CD8-positive, alpha-beta memory T cell (primary cell): ENCODE measurements around the gene CDK10. TPM values are rescaled to one million over a fixed set of nuclear protein-coding genes. Genes with fewer than 3 reads are reported as not detected.
"Not testable (repeated sequence)": the region's sequence is repeated elsewhere in the genome, so short reads cannot be mapped to it uniquely, and the experiment has no call there.

ENCODE experiments used
- CTCF ChIA-PET: fragments of 350-600 bp; sonication (Branson Sonifier 250); formaldehyde crosslinking; loops from one replicate; lab custom pipeline; 2021; ENCODE audit warnings: antibody characterized with exemption; lab: Charles Lee
- POLR2A ChIA-PET: fragments of 350-600 bp; sonication (Branson Sonifier 250); formaldehyde crosslinking; loops from one replicate; lab custom pipeline; 2021; ENCODE audit warnings: antibody characterized with exemption; lab: Charles Lee
- DNase-seq, 5 donors: peaks; one replicate each; pipeline versions ENCODE4 v3.0.0 to v3.0.0-alpha.2; 2020 to 2022; ENCODE audit warnings: mixed read lengths in 1 of 5
- H3K27ac ChIP-seq: one replicate; pipeline ENCODE4 v1.7.0; 2013; ENCODE audit warnings: low read depth, mild to moderate bottlenecking, low read length, moderate library complexity
- H3K27me3 ChIP-seq: 2 replicates; pipeline ENCODE4 v1.7.0; 2013; ENCODE audit warnings: low read length, mild to moderate bottlenecking; ENCODE audit not compliant: insufficient read depth, poor library complexity, severe bottlenecking
- H3K36me3 ChIP-seq: 2 replicates; pipeline ENCODE4 v1.7.0; 2013; ENCODE audit warnings: mild to moderate bottlenecking, low read length, moderate library complexity; ENCODE audit not compliant: insufficient read depth
- H3K4me1 ChIP-seq: 2 replicates; pipeline ENCODE4 v1.7.0; 2013; ENCODE audit warnings: mild to moderate bottlenecking, low read length, moderate library complexity; ENCODE audit not compliant: insufficient read depth
- H3K4me3 ChIP-seq: 2 replicates; pipeline ENCODE4 v1.7.0; 2013; ENCODE audit warnings: mild to moderate bottlenecking, low read length
- H3K9me3 ChIP-seq: 2 replicates; pipeline ENCODE4 v1.7.0; 2013; ENCODE audit warnings: mild to moderate bottlenecking, low read length
- H3K27ac Mint-ChIP-seq, 8 donors: one replicate each; pipeline ENCODE4 v1.8.0; 2020 to 2021; ENCODE audit warnings: mixed read lengths in 8 of 8, mild to moderate bottlenecking in 6 of 8, inconsistent platforms in 3 of 8, moderate library complexity in 3 of 8
- H3K27me3 Mint-ChIP-seq, 2 donors: one replicate each; pipeline ENCODE4 v1.8.0; 2020 to 2021; ENCODE audit warnings: mixed read lengths in 2 of 2, mild to moderate bottlenecking in 1 of 2, moderate library complexity in 1 of 2
- H3K36me3 Mint-ChIP-seq, 3 donors: one replicate each; pipeline ENCODE4 v1.8.0; 2020 to 2021; ENCODE audit warnings: mixed read lengths in 3 of 3, inconsistent platforms in 1 of 3, mild to moderate bottlenecking in 1 of 3
- H3K4me1 Mint-ChIP-seq, 3 donors: one replicate each; pipeline ENCODE4 v1.8.0; 2020 to 2021; ENCODE audit warnings: mixed read lengths in 3 of 3, inconsistent platforms in 1 of 3, mild to moderate bottlenecking in 1 of 3
- H3K4me3 Mint-ChIP-seq, 7 donors: one replicate each; pipeline ENCODE4 v1.8.0; 2020 to 2021; ENCODE audit warnings: mixed read lengths in 7 of 7, mild to moderate bottlenecking in 6 of 7, moderate library complexity in 4 of 7, inconsistent platforms in 2 of 7
- H3K9me3 Mint-ChIP-seq, 5 donors: one replicate each; pipeline ENCODE4 v1.8.0; 2020 to 2022; ENCODE audit warnings: mixed read lengths in 5 of 5, mild to moderate bottlenecking in 3 of 5, moderate library complexity in 2 of 5, inconsistent platforms in 1 of 5
- polyA plus RNA-seq: library from polyadenylated mRNA; unstranded; fragments of 300-500 nt; fragmentation: Illumina TruSeq; gene quantifications from one replicate; pipeline ENCODE4 v1.2.3, GENCODE V29; 2021
- total RNA-seq, 2 experiments: library from RNA; stranded (reverse); gene quantifications; one replicate each; pipeline ENCODE4 v1.2.3, GENCODE V29; 2021

Gene CDK10
- total and polyA plus RNA-seq, 3 experiments from 2014 or later = 31.8 to 79.0 (median 74.8) TPM

- H3K36me3 Mint-ChIP-seq = peaks cover 0 to 25% (median 2%) of the 10 kb centered on the region in 3 donors
- Histone ChIP-seq H3K27me3 (no peaks in the 10 kb centered on the region), H3K4me3 (peak overlapping the region; percentile 88), H3K9me3 (no peaks in the 10 kb centered on the region), H3K4me1 (peaks cover 12% of the 10 kb centered on the region), H3K36me3 (peaks cover 11% of the 10 kb centered on the region), H3K27ac (peak overlapping the region; percentile 78)
- no peaks in the 10 kb centered on the region for H3K27me3 Mint-ChIP-seq
- POLR2A ChIA-PET = interaction anchor here (0.5 to 2.1 kb wide), 4 partner anchors 12 to 338 kb away, joined by 3 to 7 read pairs (median 3); partner anchors contain the start of genes CHMP1A and SPATA33
- H3K9me3 Mint-ChIP-seq = no peaks in the 10 kb centered on the region
- peaks cover 8 to 21% (median 12%) of the 10 kb centered on the region in 3 donors for H3K4me1 Mint-ChIP-seq
- H3K4me3 Mint-ChIP-seq = peak overlapping the region; percentile 80 to 95 (median 84)
- H3K27ac Mint-ChIP-seq = peak overlapping the region; percentile 61 to 85 (median 72)
- CTCF ChIA-PET = interaction anchor here (1.5 to 2.4 kb wide), 2 partner anchors 10 to 12 kb away, joined by 4 to 17 read pairs; no protein-coding TSS in a partner anchor
- DNase-seq = no peak
Measured at GRCh38 chr16:89687092-89687940, 827 bp downstream of the CDK10 start.

GRCh38 chr16:89688395-89688794 is 1.9 kb downstream of the CDK10 start:
- peaks cover 12% of the 10 kb centered on the region for H3K36me3 ChIP-seq
- H3K27me3 ChIP-seq = no peaks in the 10 kb centered on the region
- DNase-seq = no peak
- no peaks in the 10 kb centered on the region for H3K9me3 Mint-ChIP-seq
- H3K4me3 ChIP-seq = no peak overlapping the region
- no peaks in the 10 kb centered on the region for H3K27me3 Mint-ChIP-seq
- peak overlapping the region in 6 of 7 donors; percentile 61 to 92 (median 83) for H3K4me3 Mint-ChIP-seq
- no peaks in the 10 kb centered on the region for H3K9me3 ChIP-seq
- CTCF ChIA-PET = interaction anchor here (2.6 kb wide), 1 partner anchor 12 kb away, joined by 16 read pairs; no protein-coding TSS in a partner anchor
- H3K4me1 ChIP-seq = peaks cover 12% of the 10 kb centered on the region
- peak overlapping the region in 2 of 8 donors; percentile 46 to 60 for H3K27ac Mint-ChIP-seq
- POLR2A ChIA-PET = no interaction called here
- H3K4me1 Mint-ChIP-seq = peaks cover 8 to 21% (median 12%) of the 10 kb centered on the region in 3 donors
- no peak overlapping the region for H3K27ac ChIP-seq
- peaks cover 0 to 33% (median 2%) of the 10 kb centered on the region in 3 donors for H3K36me3 Mint-ChIP-seq

- Histone ChIP-seq H3K9me3 (no peaks in the 10 kb centered on the region), H3K4me3 (no peak overlapping the region), H3K4me1 (peaks cover 12% of the 10 kb centered on the region), H3K27me3 (no peaks in the 10 kb centered on the region), H3K27ac (no peak overlapping the region), H3K36me3 (peaks cover 15% of the 10 kb centered on the region)
- ChIA-PET POLR2A (no interaction called here), CTCF (interaction anchor here (2.6 kb wide), 1 partner anchor 11 kb away, joined by 16 read pairs; no protein-coding TSS in a partner anchor)
- DNase-seq = no peak
- Mint-ChIP-seq H3K27ac (no peak overlapping the region), H3K9me3 (no peaks in the 10 kb centered on the region), H3K4me1 (peaks cover 8 to 21% (median 12%) of the 10 kb centered on the region in 3 donors), H3K27me3 (no peaks in the 10 kb centered on the region), H3K4me3 (no peak overlapping the region), H3K36me3 (peaks cover 0 to 41% (median 2%) of the 10 kb centered on the region in 3 donors)
Measured at GRCh38 chr16:89689142-89689541, 2.7 kb downstream of the CDK10 start.

- POLR2A ChIA-PET = not testable (repeated sequence)
- peaks cover 15% of the 10 kb centered on the region for H3K36me3 ChIP-seq
Measured at GRCh38 chr16:89689621-89690020, 3.1 kb downstream of the CDK10 start.

GRCh38 chr16:89690392-89690901 is 4.0 kb downstream of the CDK10 start:
- Histone ChIP-seq H3K4me1 (peaks cover 12% of the 10 kb centered on the region), H3K36me3 (peaks cover 15% of the 10 kb centered on the region), H3K27me3 (no peaks in the 10 kb centered on the region), H3K27ac (no peak overlapping the region), H3K4me3 (no peak overlapping the region), H3K9me3 (no peaks in the 10 kb centered on the region)
- no peak for DNase-seq
- POLR2A ChIA-PET = no interaction called here
- CTCF ChIA-PET = interaction anchor here (2.6 kb wide), 1 partner anchor 10 kb away, joined by 16 read pairs; no protein-coding TSS in a partner anchor
- H3K36me3 Mint-ChIP-seq = peaks cover 0 to 49% (median 2%) of the 10 kb centered on the region in 3 donors
- H3K27me3 Mint-ChIP-seq = no peaks in the 10 kb centered on the region
- H3K4me1 Mint-ChIP-seq = peaks cover 8 to 24% (median 12%) of the 10 kb centered on the region in 3 donors
- H3K9me3 Mint-ChIP-seq = no peaks in the 10 kb centered on the region
- H3K4me3 Mint-ChIP-seq = peak overlapping the region in 1 of 7 donors; percentile 24
- H3K27ac Mint-ChIP-seq = peak overlapping the region in 1 of 8 donors; percentile 69

More at GRCh38 chr16:89689621-89690020, 3.1 kb downstream of the CDK10 start:
- not testable (repeated sequence) for DNase-seq, H3K9me3 ChIP-seq, H3K4me3 Mint-ChIP-seq, H3K27ac Mint-ChIP-seq, H3K27me3 ChIP-seq, H3K27me3 Mint-ChIP-seq, H3K4me3 ChIP-seq, H3K27ac ChIP-seq, H3K9me3 Mint-ChIP-seq
- Mint-ChIP-seq H3K4me1 (peaks cover 8 to 21% (median 12%) of the 10 kb centered on the region in 3 donors), H3K36me3 (peaks cover 0 to 41% (median 2%) of the 10 kb centered on the region in 3 donors)
- CTCF ChIA-PET = interaction anchor here (2.6 kb wide), 1 partner anchor 10 kb away, joined by 16 read pairs; no protein-coding TSS in a partner anchor
- peaks cover 12% of the 10 kb centered on the region for H3K4me1 ChIP-seq

GRCh38 chr16:89691231-89691985 is 4.9 kb downstream of the CDK10 start:
- DNase-seq = no peak
- no peak overlapping the region for H3K27ac ChIP-seq
- no peaks in the 10 kb centered on the region for H3K27me3 Mint-ChIP-seq
- no peaks in the 10 kb centered on the region for H3K9me3 Mint-ChIP-seq
- peaks cover 9 to 28% (median 15%) of the 10 kb centered on the region in 3 donors for H3K4me1 Mint-ChIP-seq
- H3K4me3 Mint-ChIP-seq = peak overlapping the region in 1 of 7 donors; percentile 66
- H3K27ac Mint-ChIP-seq = no peak overlapping the region
- H3K36me3 Mint-ChIP-seq = peaks cover 0 to 50% (median 2%) of the 10 kb centered on the region in 3 donors
- no peak overlapping the region for H3K4me3 ChIP-seq
- CTCF ChIA-PET = interaction anchor here (1.3 kb wide), 1 partner anchor 9 kb away, joined by 3 read pairs; no protein-coding TSS in a partner anchor
- no peaks in the 10 kb centered on the region for H3K9me3 ChIP-seq
- peaks cover 15% of the 10 kb centered on the region for H3K36me3 ChIP-seq
- H3K27me3 ChIP-seq = no peaks in the 10 kb centered on the region
- H3K4me1 ChIP-seq = peaks cover 16% of the 10 kb centered on the region
- POLR2A ChIA-PET = no interaction called here

- ChIA-PET CTCF (interaction anchor here (1.3 kb wide), 1 partner anchor 8 kb away, joined by 3 read pairs; no protein-coding TSS in a partner anchor), POLR2A (no interaction called here)
- Histone ChIP-seq H3K27ac (no peak overlapping the region), H3K4me3 (no peak overlapping the region), H3K4me1 (peaks cover 22% of the 10 kb centered on the region), H3K27me3 (no peaks in the 10 kb centered on the region), H3K36me3 (peaks cover 15% of the 10 kb centered on the region), H3K9me3 (no peaks in the 10 kb centered on the region)
- peaks cover 12 to 30% (median 20%) of the 10 kb centered on the region in 3 donors for H3K4me1 Mint-ChIP-seq
- no peaks in the 10 kb centered on the region for H3K27me3 Mint-ChIP-seq
- peaks cover 0 to 48% (median 2%) of the 10 kb centered on the region in 3 donors for H3K36me3 Mint-ChIP-seq
- DNase-seq = no peak
- H3K4me3 Mint-ChIP-seq = peak overlapping the region in 1 of 7 donors; percentile 36
- peak overlapping the region in 1 of 8 donors; percentile 6 for H3K27ac Mint-ChIP-seq
- H3K9me3 Mint-ChIP-seq = no peaks in the 10 kb centered on the region
Measured at GRCh38 chr16:89691986-89692569, 5.6 kb downstream of the CDK10 start.
